Parathyroid adenoma (tissue), 2 donors: Measurements from ENCODE around the gene SIGLEC10.
"Not testable (repeated sequence)": the region's sequence is repeated elsewhere in the genome, so short reads cannot be mapped to it uniquely, and the experiment has no call there.

Source experiments
- H2AFZ ChIP-seq: fragments of 300-600 bp; sonication (generic); one replicate; pipeline ENCODE4 v1.7.0; 2017; ENCODE audit warnings: antibody characterized with exemption, mild to moderate bottlenecking
- H3K27ac ChIP-seq: fragments of 300-600 bp; sonication (generic); one replicate; pipeline ENCODE4 v1.7.0; 2017
- H3K27me3 ChIP-seq: fragments of 300-600 bp; sonication (generic); one replicate; pipeline ENCODE4 v1.7.0; 2017; ENCODE audit warnings: low read length; ENCODE audit not compliant: control insufficient read depth, insufficient read depth
- H3K36me3 ChIP-seq: fragments of 300-600 bp; sonication (generic); one replicate; pipeline ENCODE4 v1.7.0; 2017; ENCODE audit warnings: low read length; ENCODE audit not compliant: control insufficient read depth, insufficient read depth
- H3K4me1 ChIP-seq: fragments of 300-600 bp; sonication (generic); one replicate; pipeline ENCODE4 v1.7.0; 2017; ENCODE audit warnings: control low read depth
- H3K4me2 ChIP-seq: fragments of 300-600 bp; sonication (generic); one replicate; pipeline ENCODE4 v1.7.0; 2017; ENCODE audit warnings: low read length
- H3K4me3 ChIP-seq: fragments of 300-600 bp; sonication (generic); one replicate; pipeline ENCODE4 v1.7.0; 2017; ENCODE audit warnings: low read depth, low read length
- H3K79me2 ChIP-seq: fragments of 300-600 bp; sonication (generic); one replicate; pipeline ENCODE4 v1.7.0; 2017; ENCODE audit warnings: control low read depth
- H3K9ac ChIP-seq: fragments of 300-600 bp; sonication (generic); one replicate; pipeline ENCODE4 v1.7.0; 2017; ENCODE audit warnings: mild to moderate bottlenecking
- H3K9me3 ChIP-seq: fragments of 300-600 bp; sonication (generic); one replicate; pipeline ENCODE4 v1.7.0; 2017; ENCODE audit warnings: low read length; ENCODE audit not compliant: control insufficient read depth
- CTCF ChIP-seq: fragments of 300-600 bp; sonication (generic); IDR thresholded peaks from one replicate; pipeline ENCODE4 v1.7.0; 2017; ENCODE audit warnings: antibody characterized with exemption, mild to moderate bottlenecking
- donor health status: primary hyperparathyroidism.

The SIGLEC10 gene, protein sequence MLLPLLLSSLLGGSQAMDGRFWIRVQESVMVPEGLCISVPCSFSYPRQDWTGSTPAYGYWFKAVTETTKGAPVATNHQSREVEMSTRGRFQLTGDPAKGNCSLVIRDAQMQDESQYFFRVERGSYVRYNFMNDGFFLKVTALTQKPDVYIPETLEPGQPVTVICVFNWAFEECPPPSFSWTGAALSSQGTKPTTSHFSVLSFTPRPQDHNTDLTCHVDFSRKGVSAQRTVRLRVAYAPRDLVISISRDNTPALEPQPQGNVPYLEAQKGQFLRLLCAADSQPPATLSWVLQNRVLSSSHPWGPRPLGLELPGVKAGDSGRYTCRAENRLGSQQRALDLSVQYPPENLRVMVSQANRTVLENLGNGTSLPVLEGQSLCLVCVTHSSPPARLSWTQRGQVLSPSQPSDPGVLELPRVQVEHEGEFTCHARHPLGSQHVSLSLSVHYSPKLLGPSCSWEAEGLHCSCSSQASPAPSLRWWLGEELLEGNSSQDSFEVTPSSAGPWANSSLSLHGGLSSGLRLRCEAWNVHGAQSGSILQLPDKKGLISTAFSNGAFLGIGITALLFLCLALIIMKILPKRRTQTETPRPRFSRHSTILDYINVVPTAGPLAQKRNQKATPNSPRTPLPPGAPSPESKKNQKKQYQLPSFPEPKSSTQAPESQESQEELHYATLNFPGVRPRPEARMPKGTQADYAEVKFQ

GRCh38 chr19:51417107-51417809 lies at the start of gene SIGLEC10:
SIGLEC10 (minus strand) TSS chr19:51417642; CDS start chr19:51417581, 61 bp downstream.
- no peak within 1 kb of the TSS for H3K4me3 ChIP-seq

DNA sequence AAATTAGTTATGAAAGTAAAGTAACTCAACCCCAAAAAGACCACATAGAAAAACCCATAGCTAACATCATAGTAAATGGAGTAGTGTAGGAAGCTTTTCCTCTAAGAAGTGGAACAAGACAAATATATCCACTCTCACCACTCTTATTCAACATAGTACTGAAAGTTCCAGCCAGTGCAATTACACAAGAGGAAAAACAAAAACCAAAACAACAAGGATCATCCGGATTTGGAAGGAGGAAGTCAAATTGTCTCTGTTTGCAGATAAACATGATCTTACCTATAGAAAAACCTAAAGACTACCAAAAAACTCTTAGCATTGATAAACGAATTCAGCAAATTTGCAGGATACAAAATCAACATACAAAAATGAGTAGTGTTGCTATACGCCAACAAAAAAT lies 49.3 kb upstream of the SIGLEC10 start:
- TF ChIP-seq CTCF: no peak
- no peak overlapping the region for H3K9ac ChIP-seq
- H3K4me2 ChIP-seq: no peak overlapping the region
- H3K9me3 ChIP-seq: no peaks in the 10 kb centered on the region
- no peaks in the 10 kb centered on the region for H3K4me1 ChIP-seq
- no peak overlapping the region for H3K4me3 ChIP-seq
- no peaks in the 10 kb centered on the region for H3K79me2 ChIP-seq
- H2AFZ ChIP-seq: no peak overlapping the region
- no peak overlapping the region for H3K27ac ChIP-seq
- H3K36me3 ChIP-seq: no peaks in the 10 kb centered on the region
- no peaks in the 10 kb centered on the region for H3K27me3 ChIP-seq

More at GRCh38 chr19:51417107-51417809, at the start of gene SIGLEC10:
- Histone ChIP-seq H3K27ac (no peak within 1 kb of the TSS), H3K36me3 (no peaks in the 10 kb centered on the region), H3K9me3 (no peaks in the 10 kb centered on the region), H3K27me3 (no peaks in the 10 kb centered on the region), H3K4me1 (peaks cover 9% of the 10 kb centered on the region), H3K4me2 (no peak within 1 kb of the TSS), H3K79me2 (no peaks in the 10 kb centered on the region), H3K9ac (no peak within 1 kb of the TSS), H2AFZ (no peak within 1 kb of the TSS)
- no peak for TF ChIP-seq CTCF

DNA sequence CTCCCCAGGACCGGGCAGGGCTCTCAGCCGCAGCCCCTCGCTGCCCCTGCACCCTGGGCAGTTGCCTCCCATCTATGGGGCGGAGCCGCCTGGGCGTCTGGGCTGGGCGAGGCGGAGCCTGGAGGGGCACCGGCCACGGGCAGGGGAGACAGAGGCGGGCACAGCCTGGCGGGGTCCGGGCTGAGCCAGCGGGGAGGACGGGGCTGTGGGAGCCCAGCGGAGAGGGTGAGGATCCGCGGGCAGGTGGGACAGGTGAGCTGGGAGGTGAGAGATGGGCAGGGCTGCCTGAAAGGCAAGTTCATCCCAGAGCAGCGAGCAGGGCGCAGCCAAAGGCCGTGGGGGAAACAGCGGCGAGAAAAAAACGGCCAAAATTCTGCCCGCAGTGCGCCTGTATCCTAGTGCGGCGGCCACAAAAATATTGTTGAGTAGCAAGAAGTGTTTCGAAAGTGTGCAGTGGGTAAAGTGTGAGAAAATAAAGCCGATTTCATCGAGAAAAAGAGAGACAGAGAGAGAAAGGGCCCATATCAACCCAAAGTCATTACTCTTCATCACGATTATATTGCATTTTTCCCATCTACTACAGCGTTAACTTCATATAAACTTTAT lies 46.6 kb upstream of the SIGLEC10 start:
- H3K9me3 ChIP-seq, H3K36me3 ChIP-seq, H3K27me3 ChIP-seq, H2AFZ ChIP-seq, H3K4me2 ChIP-seq, H3K4me3 ChIP-seq, H3K4me1 ChIP-seq, H3K9ac ChIP-seq, H3K27ac ChIP-seq, H3K79me2 ChIP-seq: not testable (repeated sequence)

DNA sequence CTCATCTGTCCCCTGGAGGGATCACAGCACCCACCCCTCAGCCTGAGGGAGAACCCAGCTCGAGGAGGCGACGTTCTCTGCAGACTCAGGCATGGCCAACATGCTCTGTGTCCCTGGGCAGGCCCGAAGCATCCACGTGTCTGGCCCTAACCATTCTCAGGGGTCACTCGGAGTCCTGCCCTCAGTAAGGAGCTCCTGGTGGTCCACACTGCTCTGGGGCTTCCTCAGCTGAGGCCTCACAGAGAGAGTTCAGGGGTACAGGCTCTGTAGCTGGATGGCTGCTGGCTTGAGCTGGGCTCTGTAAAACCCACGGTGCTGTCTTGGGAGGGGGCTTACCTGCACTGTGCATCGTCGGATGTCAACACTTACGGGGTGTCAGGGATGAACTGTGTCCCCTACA lies 45.2 kb upstream of the SIGLEC10 start:
- no peaks in the 10 kb centered on the region for H3K27me3 ChIP-seq
- no peaks in the 10 kb centered on the region for H3K9me3 ChIP-seq
- no peak overlapping the region for H2AFZ ChIP-seq
- H3K27ac ChIP-seq: no peak overlapping the region
- H3K36me3 ChIP-seq: no peaks in the 10 kb centered on the region
- no peak overlapping the region for H3K4me2 ChIP-seq
- H3K79me2 ChIP-seq: no peaks in the 10 kb centered on the region
- H3K9ac ChIP-seq: no peak overlapping the region
- no peaks in the 10 kb centered on the region for H3K4me1 ChIP-seq
- no peak overlapping the region for H3K4me3 ChIP-seq
- TF ChIP-seq CTCF: no peak

GRCh38 chr19:51462276-51462675 lies 44.8 kb upstream of the SIGLEC10 start:
- H3K4me3 ChIP-seq: no peak overlapping the region
- H3K27me3 ChIP-seq: no peaks in the 10 kb centered on the region
- no peaks in the 10 kb centered on the region for H3K9me3 ChIP-seq
- TF ChIP-seq CTCF: no peak
- H2AFZ ChIP-seq: no peak overlapping the region
- H3K36me3 ChIP-seq: no peaks in the 10 kb centered on the region
- H3K4me2 ChIP-seq: no peak overlapping the region
- no peaks in the 10 kb centered on the region for H3K4me1 ChIP-seq
- H3K27ac ChIP-seq: no peak overlapping the region
- H3K79me2 ChIP-seq: no peaks in the 10 kb centered on the region
- H3K9ac ChIP-seq: no peak overlapping the region
